GM21360 (cell line): Measurements from ENCODE around the gene OASL.
A peak's percentile ranks its signal among the peaks of the same experiment; 100 is the strongest.

ENCODE experiments used
- ATAC-seq: cut with Tn5 transposase; IDR thresholded peaks from one replicate; pipeline ENCODE4 v1.9.1; 2021; ENCODE audit warnings: mild to moderate bottlenecking, moderate library complexity; ENCODE audit not compliant: unreplicated experiment

OASL gene

DNA sequence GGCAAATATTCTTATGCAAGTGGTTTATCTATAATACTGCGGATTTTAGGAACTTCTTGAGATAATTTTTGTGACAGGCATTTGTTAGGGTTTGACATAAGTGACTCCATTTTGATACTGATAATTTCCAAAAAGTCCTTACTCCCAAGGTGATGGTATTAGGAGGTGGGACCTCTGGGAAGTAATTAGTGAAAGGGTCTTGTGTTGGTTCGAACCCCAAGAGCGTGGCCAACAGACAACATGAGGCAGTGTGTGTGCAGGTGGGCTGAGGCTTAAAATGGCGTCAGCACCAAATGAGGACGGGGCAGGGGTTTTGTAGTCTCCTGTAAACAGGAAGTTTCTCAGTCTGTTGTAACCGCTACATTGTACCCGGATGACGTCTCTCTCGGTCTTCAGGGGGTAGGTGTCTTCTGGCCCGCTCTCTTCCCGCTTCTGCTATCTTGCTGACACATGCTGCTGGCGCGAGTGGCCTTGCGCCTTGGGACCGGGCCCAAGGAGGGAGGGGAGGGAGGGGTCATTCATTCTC, 21.0 kb downstream of the OASL start:
- no peak for ATAC-seq

GRCh38 chr12:121015825-121016766, 22.9 kb downstream of the OASL start, which contains the start of gene C12orf43:
Gene C12orf43, minus strand, starts transcription at chr12:121016487. Its CDS starts 13 bp downstream, at chr12:121016474.
- ATAC-seq: peak; percentile 91

- no peak for ATAC-seq
Observed at GRCh38 chr12:121013715-121014114, 25.3 kb downstream of the OASL start.

DNA sequence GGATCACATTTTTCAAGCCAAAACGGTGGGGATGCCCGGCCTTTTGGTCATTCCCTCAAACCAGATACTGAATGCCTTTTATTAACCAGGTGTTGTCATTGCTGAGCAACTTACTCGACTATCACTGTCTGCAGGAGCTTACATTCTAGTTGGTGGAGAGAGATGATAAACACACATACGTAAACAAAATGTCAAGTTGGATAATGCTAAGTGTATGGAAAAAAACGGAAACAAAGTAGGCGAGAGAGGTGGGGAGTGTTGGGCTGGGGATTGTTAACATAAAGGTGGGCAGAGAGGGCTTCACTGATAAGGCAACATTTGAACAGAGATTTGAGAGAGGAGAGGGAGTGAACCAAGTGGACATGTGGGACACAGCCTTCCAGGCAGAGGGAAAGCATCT, 27.2 kb downstream of the OASL start:
- ATAC-seq: no peak

DNA sequence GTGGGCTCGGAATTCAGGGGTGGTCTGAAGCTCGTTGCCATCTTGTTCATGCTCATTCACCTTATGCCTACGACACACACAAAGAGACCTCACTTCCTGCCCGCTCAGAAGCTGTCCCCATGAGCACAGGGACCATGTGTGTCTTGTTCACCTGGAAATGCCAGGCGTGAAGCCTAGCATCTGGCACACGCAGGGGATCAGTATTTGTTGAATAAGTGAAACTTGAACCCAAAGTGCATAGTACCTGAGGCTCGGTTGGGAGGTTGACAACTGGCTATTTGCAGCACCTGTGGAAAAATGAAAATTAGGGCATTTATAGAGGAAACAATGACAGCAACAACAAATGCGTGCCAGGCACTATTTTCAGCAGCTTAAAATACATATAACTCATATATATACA, 28.2 kb downstream of the OASL start:
- no peak for ATAC-seq

DNA sequence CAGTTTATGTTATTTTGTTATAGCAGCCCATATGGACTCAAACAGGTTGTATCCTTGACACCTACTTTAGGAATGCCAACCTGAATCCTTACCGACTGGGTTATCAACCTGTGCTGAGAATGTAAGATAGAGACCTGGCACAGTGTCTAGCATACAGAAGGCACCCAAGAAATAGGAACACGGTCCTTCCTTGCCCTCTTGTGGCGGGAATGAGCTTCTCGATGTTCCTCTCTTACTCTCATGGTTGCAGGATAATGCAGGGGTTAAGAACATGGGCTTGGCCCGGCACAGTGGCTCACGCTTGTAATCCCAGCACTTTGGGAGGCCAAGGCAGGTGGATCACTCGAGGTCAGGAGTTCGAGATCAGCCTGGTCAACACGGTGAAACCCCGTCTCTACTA, 29.3 kb downstream of the OASL start:
- ATAC-seq: no peak

GRCh38 chr12:121008347-121009098, 30.5 kb downstream of the OASL start:
- ATAC-seq: no peak

- no peak for ATAC-seq
Observed at GRCh38 chr12:121005346-121005815, 33.7 kb downstream of the OASL start.

GRCh38 chr12:121004253-121004815, 34.7 kb downstream of the OASL start:
- no peak for ATAC-seq

GRCh38 chr12:121003650-121004049, 35.4 kb downstream of the OASL start:
- no peak for ATAC-seq

- no peak for ATAC-seq
Observed at GRCh38 chr12:121001841-121002483, 37.1 kb downstream of the OASL start.

GRCh38 chr12:121001060-121001459, 38.0 kb downstream of the OASL start:
- no peak for ATAC-seq

DNA sequence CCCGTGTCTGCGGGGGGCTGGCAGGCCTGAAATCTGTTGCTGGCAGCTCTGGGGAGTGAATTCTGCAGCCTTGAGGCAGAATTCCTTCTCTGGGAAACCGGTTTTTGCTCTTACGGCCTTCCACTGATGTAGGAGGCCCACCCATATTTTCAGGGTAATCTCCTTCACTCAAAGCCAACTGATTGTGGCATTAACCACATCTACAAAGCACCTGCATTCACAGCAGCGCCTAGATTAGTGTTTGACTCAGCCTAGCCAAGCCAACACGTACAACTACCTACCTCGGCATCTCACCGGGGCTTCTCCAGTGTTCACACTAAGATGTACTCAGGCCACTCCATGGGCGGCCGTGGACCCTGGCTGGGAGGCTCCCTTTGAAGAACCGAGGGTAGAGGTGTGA, 38.5 kb downstream of the OASL start:
- ATAC-seq: no peak

DNA sequence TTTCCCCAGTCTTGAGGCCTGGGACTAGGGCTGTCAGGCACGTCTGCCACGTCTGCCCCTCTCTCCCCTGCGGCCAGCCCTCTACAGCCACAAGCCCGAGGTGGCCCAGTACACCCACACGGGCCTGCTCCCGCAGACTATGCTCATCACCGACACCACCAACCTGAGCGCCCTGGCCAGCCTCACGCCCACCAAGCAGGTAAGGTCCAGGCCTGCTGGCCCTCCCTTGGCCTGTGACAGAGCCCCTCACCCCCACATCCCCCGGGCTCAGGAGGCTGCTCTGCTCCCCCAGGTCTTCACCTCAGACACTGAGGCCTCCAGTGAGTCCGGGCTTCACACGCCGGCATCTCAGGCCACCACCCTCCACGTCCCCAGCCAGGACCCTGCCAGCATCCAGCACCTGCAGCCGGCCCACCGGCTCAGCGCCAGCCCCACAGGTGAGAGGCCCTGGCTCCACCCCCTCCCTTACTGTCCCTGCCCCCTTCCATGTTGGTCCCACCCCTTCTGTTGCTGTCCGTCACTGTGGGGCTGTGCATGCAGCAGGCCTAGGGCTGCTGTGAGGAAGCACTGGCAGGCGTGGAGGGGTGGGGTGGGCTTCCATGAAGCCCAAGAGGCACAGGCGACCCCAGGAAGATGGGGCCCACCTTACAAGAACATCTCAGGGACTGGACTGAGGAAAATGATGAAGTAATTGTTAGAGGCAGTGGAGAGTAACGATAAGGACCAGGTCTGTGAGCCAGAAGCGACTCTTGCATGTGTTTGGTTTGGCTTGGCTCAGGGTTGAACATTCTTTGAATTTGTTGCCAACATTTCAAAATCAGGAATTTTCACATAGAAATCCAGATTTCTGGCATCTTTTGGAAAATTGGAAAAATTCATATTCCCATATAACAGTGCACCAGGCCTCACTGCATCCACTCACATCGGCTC, 39.6 kb downstream of the OASL start:
- ATAC-seq: no peak

- no peak for ATAC-seq
Observed at GRCh38 chr12:120998435-120998834, 40.6 kb downstream of the OASL start.

- no peak for ATAC-seq
Observed at GRCh38 chr12:120997448-120997847, 41.6 kb downstream of the OASL start.

GRCh38 chr12:120996133-120996746, 42.8 kb downstream of the OASL start:
- ATAC-seq: no peak

GRCh38 chr12:120994589-120995337, 44.3 kb downstream of the OASL start:
- ATAC-seq: no peak
